Right ventricle myocardium inferior (tissue), 1 donor: ENCODE measurements around the gene TAS2R30. TPM values are rescaled to one million over a fixed set of nuclear protein-coding genes. Genes with fewer than 3 reads are reported as not detected.

ENCODE experiments used
- ATAC-seq: fragments of 200-7000 bp; cut with Tn5 transposase; one replicate; pipeline ENCODE4 v1.9.1; 2020; ENCODE audit warnings: mild to moderate bottlenecking, moderate library complexity
- DNase-seq: peaks from one replicate; pipeline ENCODE4 v3.0.0; 2021; ENCODE audit errors: missing footprints
- intact Hi-C: fragments of 100-400 bp; cut with DNase I; formaldehyde crosslinking; loops from one replicate; pipeline ENCODE4 v1.11.0; 2022
- long read RNA-seq: library from polyadenylated mRNA; unstranded; transcript quantifications from one replicate; pipeline ENCODE4 v2.0.0, GENCODE V29; 2021
- total RNA-seq: library from RNA; stranded (reverse); fragmentation: NEBNext Ultra II Directional; extraction: Animal tissue kit (Norgen Biotek cat#: 25700); gene quantifications from one replicate; pipeline ENCODE4 v1.2.1, GENCODE V29; 2021
- donor health status: DM: no; HTN: yes; CAD: no; lungs with severe emphysema.

The TAS2R30 gene, protein sequence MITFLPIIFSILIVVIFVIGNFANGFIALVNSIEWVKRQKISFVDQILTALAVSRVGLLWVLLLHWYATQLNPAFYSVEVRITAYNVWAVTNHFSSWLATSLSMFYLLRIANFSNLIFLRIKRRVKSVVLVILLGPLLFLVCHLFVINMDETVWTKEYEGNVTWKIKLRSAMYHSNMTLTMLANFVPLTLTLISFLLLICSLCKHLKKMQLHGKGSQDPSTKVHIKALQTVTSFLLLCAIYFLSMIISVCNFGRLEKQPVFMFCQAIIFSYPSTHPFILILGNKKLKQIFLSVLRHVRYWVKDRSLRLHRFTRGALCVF
- total RNA-seq = 0.27 TPM
- long read RNA-seq = 0 reads

DNA sequence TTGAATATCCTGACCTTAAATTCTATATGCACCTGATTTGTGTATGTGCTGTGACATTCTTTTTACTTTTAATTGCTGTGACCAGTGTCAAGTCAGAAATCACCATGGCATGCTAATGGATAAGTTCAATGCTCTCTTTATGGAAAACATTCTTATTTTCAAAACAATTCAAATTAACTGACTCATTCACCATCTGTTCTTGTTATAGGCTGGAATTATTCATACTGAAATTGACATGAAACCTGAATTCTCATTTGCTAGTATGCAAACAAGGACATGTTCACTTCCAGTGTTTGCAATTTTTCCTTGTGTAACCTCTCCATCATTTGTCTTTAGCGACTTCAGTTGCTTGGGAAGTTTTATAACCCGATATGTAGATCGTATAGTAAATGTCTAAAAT is at the start of gene TAS2R30:
Gene TAS2R30 (minus strand): TSS at position 340 of the 400 bp plus-strand sequence. CDS start 400 bp downstream, outside the sequence.
- no peak for DNase-seq
- no peak for ATAC-seq
- intact Hi-C loops = no loop called here

DNA sequence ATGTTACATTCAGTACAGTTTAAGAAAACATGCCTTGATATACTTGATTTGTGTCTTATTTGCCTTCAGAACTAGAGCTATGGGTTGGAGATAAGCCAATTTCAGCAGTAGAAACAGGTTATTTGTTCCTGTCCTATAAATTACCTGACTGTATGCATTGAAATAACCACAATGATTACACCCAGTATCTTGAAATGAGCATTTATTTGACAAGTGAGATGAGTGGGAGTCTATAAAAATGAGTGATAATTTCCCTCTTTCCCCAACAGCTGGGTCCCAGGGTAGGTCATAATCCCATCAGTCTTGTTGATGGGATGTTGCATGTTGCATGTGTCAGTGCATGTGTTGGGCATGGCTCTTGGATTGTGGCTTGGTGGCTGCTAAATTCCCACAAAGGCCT is 48.6 kb upstream of the TAS2R30 start:
- intact Hi-C loops = no loop called here
- ATAC-seq (no peak), DNase-seq (no peak)

DNA sequence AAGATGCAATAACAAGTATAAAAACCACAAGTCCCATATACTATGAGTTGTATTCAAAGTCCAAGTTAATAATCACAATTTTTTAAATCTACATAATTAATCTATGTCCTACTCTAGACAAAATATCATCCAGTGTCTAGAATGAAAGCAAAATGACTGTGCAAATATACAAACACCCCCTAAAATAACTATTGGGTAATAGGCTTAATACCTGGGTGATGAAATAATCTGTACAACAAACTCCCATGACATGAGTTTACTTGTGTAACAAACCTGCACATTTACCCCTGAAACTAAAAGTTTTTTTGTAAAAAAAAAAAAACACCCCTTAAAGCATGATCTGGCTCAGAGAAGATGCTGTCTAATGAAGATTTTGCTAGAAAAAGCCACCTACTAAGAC is 48.1 kb upstream of the TAS2R30 start:
- intact Hi-C loops = no loop called here
- ATAC-seq (no peak), DNase-seq (no peak)

DNA sequence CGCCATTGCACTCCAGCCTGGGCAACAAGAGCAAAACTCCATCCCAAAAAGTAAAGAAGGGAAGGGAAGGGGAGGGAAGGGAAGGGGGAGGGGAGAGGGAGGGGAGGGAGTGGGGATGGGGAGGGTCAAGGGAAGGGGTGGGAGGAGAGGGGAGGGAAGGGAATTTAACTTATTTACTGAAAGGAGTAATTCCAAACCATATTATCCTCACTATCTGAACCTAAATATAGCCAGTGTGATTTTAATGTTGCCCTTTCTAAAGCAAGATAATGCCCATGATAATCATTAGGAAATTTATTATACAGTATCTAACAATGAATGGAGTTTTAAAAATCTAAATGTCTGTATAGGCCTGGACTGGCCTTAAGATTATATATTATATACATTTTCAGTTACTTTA is 43.8 kb upstream of the TAS2R30 start:
- intact Hi-C loops = no loop called here
- ATAC-seq (no peak), DNase-seq (no peak)

- DNase-seq = no peak
- ATAC-seq = no peak
- intact Hi-C loops = loop anchor here (5.0 kb wide), 2 partner anchors 207 to 962 kb away; partner anchors contain the start of gene GABARAPL1
Observed at GRCh38 chr12:11174022-11174421, 39.6 kb upstream of the TAS2R30 start.

GRCh38 chr12:11171969-11172675 is 37.7 kb upstream of the TAS2R30 start:
- intact Hi-C loops = loop anchor here (5.0 kb wide), 2 partner anchors 205 to 960 kb away; partner anchors contain the start of gene GABARAPL1
- no peak for ATAC-seq
- DNase-seq = no peak

- intact Hi-C loops = loop anchor here (5.0 kb wide), 2 partner anchors 204 to 959 kb away; partner anchors contain the start of gene GABARAPL1
- peak; percentile 95 for DNase-seq
- ATAC-seq = peak; percentile 100
Observed at GRCh38 chr12:11171145-11171968, 36.9 kb upstream of the TAS2R30 start, which contains the start of gene SMIM10L1. Gene SMIM10L1, plus strand, starts transcription at chr12:11171194. Its CDS starts 163 bp downstream, at chr12:11171357.

DNA sequence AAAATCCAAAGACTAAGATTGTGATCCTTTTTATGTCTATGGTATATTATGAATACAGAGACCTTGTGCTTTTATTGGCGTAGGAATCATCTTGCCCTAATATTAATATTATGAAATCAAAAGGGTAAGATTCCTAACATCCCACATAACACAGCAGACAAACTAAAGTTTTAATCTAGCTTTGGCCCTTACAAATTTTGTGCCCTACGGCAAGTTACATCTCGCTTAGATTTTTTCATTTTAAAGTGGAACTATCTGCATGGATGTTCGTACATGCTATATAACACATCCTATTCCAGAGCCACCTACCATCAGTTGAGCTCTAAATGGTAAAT is 36.3 kb upstream of the TAS2R30 start:
- no peak for ATAC-seq
- DNase-seq = no peak
- intact Hi-C loops = loop anchor here (5.0 kb wide), 2 partner anchors 203 to 958 kb away; partner anchors contain the start of gene GABARAPL1

DNA sequence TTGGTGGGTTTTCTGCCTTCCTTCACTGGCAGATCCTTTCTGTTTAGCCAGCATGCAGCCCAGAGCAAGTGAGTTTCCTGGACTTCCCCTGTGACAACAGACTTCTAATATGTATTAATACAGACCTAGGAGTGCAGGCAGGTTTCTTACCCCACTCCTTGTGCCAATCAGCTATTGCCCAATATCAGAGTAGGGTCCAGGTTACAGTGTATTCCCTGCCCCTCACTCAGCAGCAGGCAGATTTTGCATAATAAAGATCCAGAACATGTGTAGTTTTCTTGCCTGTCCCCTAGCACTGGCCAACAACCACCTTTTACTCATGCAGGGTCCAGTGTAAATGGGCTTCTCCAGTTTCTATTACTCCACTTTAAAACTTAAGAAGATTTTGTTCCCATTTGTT is 31.9 kb upstream of the TAS2R30 start:
- ATAC-seq (no peak), DNase-seq (no peak)
- intact Hi-C loops = no loop called here

- intact Hi-C loops = no loop called here
- no peak for DNase-seq
- ATAC-seq = no peak
Observed at GRCh38 chr12:11164384-11164783, 29.9 kb upstream of the TAS2R30 start.

GRCh38 chr12:11162502-11162901 is 28.1 kb upstream of the TAS2R30 start:
- intact Hi-C loops = no loop called here
- DNase-seq (no peak), ATAC-seq (no peak)

DNA sequence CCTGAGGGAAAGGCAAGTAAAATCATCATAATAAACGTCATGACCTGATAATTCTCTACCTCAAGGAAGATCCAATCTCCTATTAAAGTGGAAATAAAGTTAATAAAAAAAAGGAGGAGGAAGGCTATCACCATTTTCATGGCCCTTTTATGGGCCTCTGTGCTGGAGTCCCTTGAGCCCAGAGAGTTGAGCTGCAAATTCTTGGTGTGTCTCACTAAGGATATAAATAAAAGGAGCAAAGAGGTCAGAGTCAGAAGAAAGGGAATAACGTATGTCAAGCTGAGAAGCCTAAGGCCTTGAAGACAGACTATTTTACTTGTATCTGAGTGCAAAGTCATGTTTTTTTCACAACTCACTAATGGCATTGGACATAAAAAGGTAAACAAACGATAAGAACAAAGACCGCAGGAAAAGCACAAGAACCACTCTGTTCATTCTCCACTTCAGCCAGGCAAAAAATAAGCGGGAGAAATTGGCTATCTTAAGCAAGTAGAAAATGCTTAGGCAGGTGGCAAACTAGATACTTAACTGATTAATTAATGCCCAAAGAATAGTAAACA is 24.5 kb upstream of the TAS2R30 start:
- DNase-seq = no peak
- no peak for ATAC-seq
- intact Hi-C loops = no loop called here

DNA sequence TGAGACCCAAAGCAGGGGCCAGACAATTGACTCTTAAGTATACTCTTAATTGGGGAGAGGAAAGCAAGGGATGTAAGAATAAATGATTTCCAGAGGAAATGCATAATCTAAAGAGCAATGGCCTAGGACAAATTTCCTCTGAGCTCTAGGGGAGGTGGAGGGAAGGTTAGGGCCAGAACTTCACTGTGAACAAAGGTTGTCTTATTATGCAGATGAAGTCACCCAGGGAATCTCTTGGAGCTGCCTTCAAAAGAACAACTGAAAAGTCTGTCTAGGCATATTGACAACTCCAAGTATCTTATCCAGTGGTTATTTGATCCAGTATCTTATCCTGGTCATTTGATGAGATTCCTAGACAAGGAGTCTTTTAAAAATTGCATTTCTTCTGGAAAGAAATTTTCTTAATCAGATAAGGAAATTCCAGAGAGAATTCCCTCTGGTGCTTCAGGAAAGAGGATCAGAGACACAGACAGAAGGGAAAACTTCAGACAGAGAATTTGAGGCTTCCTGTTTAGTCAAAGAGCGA is 20.0 kb upstream of the TAS2R30 start:
- no peak for DNase-seq
- no peak for ATAC-seq
- intact Hi-C loops = no loop called here

- no peak for ATAC-seq
- intact Hi-C loops = no loop called here
- DNase-seq = no peak
Observed at GRCh38 chr12:11152725-11153124, 18.3 kb upstream of the TAS2R30 start.

- ATAC-seq = no peak
- intact Hi-C loops = no loop called here
- no peak for DNase-seq
Observed at GRCh38 chr12:11150832-11151231, 16.4 kb upstream of the TAS2R30 start.

DNA sequence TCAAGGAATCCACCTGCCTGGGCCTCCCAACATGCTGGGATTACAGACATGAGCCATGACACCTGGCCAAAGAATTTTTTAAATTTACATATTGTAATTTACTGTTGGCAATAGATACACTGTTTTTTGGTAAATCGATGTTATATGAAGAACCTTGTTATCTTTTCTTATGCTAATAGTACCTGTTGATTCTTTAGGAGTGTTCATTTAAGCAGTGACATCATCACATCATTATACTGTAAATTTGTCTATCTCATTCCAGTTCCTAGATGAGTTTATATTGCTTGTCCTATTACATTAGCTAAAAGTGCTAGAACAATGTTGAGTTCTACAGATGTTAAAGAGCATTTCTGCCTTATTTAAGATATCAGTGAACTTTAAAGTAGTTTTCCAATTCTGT is 13.0 kb upstream of the TAS2R30 start:
- DNase-seq (no peak), ATAC-seq (no peak)
- intact Hi-C loops = no loop called here

DNA sequence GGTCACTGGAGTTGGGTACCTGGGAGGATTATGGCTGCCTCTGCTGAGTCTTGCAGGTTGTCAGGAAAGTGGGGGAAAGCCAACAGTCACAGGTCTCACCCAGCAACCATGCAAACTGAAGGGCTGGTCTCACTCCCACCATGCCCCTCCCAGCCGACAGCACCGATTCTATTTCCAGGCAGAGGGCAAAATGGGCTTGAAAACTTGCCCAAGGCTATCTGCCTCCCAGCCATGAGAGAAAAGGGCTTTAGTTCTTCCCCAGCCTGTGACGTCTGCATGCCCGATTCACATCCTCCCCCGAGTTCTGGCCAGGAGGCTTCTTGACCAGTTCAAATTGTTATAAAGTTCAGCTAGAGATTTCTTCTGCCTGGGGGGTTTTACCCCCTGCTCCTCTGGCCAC is 9.9 kb upstream of the TAS2R30 start:
- ATAC-seq = no peak
- intact Hi-C loops = no loop called here

DNA sequence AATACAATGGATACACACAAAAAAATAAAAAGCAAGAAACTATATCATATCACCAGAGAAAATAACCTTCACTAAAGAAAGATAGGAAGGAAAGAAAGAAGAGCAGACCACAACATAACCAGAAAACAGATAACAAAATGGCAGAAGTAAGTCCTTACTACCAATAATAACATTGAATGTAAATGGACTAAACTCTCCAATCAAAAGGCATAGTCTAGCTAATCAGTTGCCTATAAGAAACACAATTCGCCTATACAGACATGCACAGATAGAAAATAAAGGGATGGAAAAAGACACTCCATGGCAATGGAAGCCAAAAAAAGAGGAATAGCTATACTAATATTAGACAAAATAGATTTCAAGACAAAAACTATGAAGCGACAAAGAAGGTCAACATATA is 8.9 kb upstream of the TAS2R30 start:
- ATAC-seq = no peak
- no peak for DNase-seq
- intact Hi-C loops = no loop called here

More for the DNA sequence above, 9.9 kb upstream of the TAS2R30 start:
- no peak for DNase-seq

DNA sequence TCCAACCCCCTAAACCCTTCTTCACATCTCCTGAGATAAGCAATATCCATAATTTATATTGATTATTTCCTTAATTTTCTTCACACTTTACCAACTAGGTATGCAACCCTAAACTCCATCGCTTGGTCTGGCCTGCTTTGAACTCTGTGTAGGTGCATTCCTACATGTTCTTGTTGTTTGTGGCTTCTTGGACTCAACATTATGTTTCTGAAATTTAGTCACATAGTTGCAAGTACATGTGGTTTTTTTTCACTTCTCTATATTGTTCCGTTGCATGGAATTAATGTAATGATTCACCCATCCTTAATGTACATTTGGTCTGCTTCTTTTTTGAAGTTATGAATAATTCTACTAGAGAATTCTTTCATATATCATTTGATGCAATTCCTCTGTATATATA is 1.6 kb upstream of the TAS2R30 start:
- intact Hi-C loops = no loop called here
- ATAC-seq (no peak), DNase-seq (no peak)
